Embryonic facial prominence (tissue), 1 donor: ENCODE measurements around the gene WDFY2.

ENCODE experiments used
- DNase-seq: peaks from one replicate; pipeline ENCODE4 v3.0.0-alpha.2; 2016; ENCODE audit errors: extremely low spot score

WDFY2 gene

GRCh38 chr13:51770681-51771417 is 186.6 kb downstream of the WDFY2 start:
- no peak for DNase-seq

- DNase-seq = no peak
These were observed 187.3 kb downstream of the WDFY2 start for GRCh38 chr13:51771418-51772104.

DNA sequence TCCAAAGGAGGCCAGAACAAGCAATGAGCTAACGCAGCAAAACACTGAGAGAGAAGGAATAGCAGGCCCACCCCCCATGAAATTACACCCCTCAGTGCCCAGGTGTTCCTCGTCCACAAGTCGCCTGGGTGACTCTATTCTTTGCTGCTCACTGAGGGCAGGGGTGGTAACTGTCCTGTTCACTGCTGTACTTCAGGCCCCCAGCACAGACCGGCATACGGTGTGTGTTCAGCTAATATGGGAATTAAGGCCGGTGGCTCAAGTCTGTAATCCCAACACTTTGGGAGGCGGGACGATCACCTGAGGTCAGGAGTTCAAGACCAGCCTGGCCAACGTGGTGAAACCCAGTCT is 187.8 kb downstream of the WDFY2 start:
- DNase-seq = no peak

- DNase-seq = no peak
These were observed 188.5 kb downstream of the WDFY2 start for GRCh38 chr13:51772781-51773180.

DNA sequence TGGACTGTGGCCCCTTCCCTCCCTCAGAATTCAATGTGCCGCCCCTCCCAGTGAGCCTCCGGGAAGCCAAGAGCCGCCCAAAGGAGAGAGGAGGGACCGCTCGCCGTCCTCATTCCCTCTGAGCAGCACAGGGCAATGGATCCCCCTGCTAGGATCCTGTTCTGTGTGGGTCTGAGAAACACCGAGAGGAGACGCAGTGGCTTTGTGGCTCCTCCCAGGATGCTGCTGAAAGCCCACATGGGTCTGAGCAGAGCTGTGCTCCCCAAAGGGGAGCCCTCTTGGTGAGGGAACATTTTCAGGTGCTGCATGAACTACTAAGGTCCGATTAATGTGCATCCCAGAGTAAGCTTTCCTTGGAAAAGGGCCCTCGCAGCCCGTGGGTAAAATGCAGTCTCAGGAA is 189.3 kb downstream of the WDFY2 start:
- no peak for DNase-seq

GRCh38 chr13:51776179-51776578 is 191.9 kb downstream of the WDFY2 start:
- no peak for DNase-seq

DNA sequence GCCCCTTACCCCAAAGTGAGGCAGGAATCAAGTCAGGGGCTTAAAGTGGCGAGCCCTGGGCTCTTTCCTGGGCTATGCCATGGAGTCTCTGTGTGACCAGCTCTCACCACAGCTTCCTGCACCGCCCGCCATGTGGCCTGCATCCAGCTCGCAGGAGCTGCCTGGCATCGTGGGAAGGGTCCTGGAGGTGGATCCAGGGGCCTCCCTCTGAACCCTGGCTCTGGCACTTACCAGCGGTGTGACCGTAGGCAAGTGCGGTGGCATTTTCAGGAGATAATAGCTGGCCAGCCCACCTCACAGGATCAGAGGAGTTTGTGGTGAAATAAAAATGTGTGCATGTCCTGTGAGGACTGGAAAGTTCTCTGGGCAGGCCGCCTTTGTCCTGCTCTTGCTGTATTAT is 193.7 kb downstream of the WDFY2 start:
- DNase-seq = no peak

GRCh38 chr13:51778392-51778791 is 194.1 kb downstream of the WDFY2 start:
- no peak for DNase-seq

- DNase-seq = no peak
These were observed 195.8 kb downstream of the WDFY2 start for GRCh38 chr13:51780099-51780498.

- no peak for DNase-seq
These were observed 197.2 kb downstream of the WDFY2 start for GRCh38 chr13:51781246-51782022.

DNA sequence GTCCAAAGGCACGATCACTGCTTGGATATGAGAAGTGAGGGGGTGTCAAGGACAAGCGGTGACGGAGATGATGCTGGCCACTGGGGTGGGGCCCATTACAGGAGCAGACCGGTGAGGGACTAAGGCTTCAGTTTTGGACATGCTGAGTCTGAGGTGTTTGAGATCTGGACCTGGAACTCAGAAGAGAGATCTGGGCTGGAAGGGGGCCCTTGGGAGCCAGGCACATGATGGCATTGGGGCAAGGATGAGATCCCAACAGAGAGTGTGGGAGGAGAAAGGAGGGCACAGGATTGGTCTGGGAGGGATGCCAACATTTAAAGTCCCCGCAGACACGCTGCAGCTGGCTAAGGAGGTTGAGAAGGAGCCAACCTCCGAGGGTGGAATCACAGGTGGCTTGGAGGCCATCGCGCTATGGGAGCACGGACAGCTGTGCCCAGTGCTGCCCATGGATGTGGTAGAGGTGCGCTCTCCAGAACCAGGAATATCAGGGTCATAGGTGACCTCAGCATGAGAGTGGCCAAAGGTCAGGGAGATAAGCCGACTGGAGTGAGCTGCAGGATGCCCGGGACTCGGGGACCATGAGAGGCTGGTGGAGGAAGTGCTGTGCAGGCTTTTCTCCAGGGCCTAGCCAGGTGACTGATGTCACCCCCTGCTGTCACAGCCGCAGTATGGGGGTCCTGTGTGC is 197.9 kb downstream of the WDFY2 start:
- no peak for DNase-seq

- DNase-seq = no peak
These were observed 199.3 kb downstream of the WDFY2 start for GRCh38 chr13:51783428-51784094.

DNA sequence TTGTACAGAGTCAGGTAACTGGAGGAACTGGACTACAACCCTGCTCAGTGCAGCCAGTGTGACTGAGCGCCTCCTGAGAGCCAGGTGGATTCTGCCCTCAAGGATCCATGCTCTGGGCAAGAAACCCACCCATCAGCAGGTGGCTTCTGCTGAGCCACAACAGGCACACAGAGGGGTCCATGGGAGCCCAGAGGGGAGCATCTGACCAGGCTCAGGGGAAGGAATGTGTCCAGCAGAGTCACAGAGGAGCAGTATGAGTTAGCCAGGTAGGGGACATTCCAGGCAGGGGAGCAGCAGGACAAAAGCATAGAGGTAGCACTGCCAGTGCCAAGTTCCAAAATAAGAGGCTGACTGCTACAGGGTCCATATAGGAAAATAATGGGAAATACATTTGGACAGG is 199.8 kb downstream of the WDFY2 start:
- DNase-seq = no peak

DNA sequence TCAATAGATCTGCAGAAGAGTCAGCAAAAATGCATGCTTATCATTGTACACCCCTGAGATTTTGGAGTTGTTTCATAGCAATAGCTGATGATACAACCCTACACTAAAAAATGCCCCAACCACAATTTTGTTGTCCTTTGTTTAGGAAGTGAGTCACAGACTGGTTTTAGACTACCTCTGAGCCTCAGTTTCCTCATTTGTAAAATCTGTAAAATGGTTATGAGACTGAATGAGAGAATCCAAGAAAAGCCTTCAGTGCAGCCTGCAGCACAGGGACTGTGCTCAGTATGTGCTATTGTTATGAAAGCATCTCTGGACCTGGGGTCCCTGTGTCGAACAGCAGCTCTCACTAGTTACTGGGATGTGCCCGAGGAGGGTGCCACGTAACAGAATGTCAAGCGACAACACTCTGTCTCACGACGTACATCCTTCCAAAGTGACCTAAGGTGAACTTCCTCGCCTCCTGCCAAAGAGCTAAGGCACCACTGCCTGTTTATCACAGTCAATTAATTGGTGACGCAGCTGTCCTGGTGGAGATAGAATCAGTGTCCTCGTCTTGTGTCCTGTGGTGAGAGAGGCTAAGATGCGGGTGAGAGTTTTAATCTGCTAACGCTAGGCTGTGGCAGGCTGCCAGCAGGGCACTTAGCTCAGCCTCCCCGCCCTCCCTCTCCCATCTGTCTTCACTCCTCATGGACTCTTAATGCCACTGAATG is 201.6 kb downstream of the WDFY2 start:
- no peak for DNase-seq

GRCh38 chr13:51786425-51787265 is 202.4 kb downstream of the WDFY2 start:
- no peak for DNase-seq

GRCh38 chr13:51793570-51794271 is 209.5 kb downstream of the WDFY2 start:
- DNase-seq = no peak

- no peak for DNase-seq
These were observed 210.7 kb downstream of the WDFY2 start for GRCh38 chr13:51794964-51795363.

- DNase-seq = no peak
These were observed 211.2 kb downstream of the WDFY2 start for GRCh38 chr13:51795419-51795818.

DNA sequence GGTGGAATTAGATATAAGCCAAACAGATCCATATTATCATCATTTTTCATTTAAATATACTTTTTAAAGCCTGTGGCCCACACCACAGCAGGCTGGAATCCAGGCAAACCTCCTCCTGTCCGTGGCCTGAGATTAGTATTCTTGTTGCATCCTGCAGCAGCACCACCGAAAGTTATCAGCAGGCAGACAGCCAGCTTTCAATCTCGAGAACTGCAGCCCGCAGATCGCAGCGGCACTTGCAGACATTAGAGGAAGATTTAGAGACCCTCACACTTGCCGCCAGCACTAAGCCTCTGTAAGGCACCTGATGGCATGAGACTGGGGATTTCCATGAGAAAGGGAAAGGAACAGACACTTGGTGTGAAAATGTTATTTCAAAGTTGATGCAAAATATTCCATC is 212.3 kb downstream of the WDFY2 start:
- DNase-seq = no peak
